ENCODE data around the gene GTPBP3. TPM values are rescaled to one million over a fixed set of nuclear protein-coding genes. Genes with fewer than 3 reads are reported as not detected.
"Not testable (repeated sequence)": the region's sequence is repeated elsewhere in the genome, so short reads cannot be mapped to it uniquely, and the experiment has no call there.

GTPBP3 gene
- total and polyA plus RNA-seq, 2 experiments from 2014 or later: 25.4 to 67.8 TPM

GRCh38 chr19:17359905-17360800 lies 22.8 kb downstream of the GTPBP3 start:
- H3K36me3 ChIP-seq (ENCODE audit: insufficient read depth): no peaks in the 10 kb centered on the region
- Mint-ChIP-seq H3K36me3 (ENCODE audit: low read depth) (no peaks in the 10 kb centered on the region), H3K9me3 (no peaks in the 10 kb centered on the region), H3K4me3 (no peak overlapping the region; the same call in 2 of the 3 replicates), H3K4me1 (no peaks in the 10 kb centered on the region), H3K27ac (no peak overlapping the region), H3K27me3 (ENCODE audit: insufficient read depth, low read depth, poor library complexity) (peaks cover 7% of the 10 kb centered on the region)
- no peaks in the 10 kb centered on the region for H4K20me1 ChIP-seq (replicated peaks; ENCODE audit: insufficient read depth)
- no peaks in the 10 kb centered on the region for H3K9me2 ChIP-seq (ENCODE audit: insufficient read depth)
- no peaks in the 10 kb centered on the region for H3K27me3 ChIP-seq (ENCODE audit: insufficient read depth)
- no peak overlapping the region for H2AFZ ChIP-seq
- H3K4me1 ChIP-seq (ENCODE audit: insufficient read depth): no peaks in the 10 kb centered on the region
- no peaks in the 10 kb centered on the region for H3K79me2 ChIP-seq (replicated peaks; ENCODE audit: insufficient read depth)
- TF ChIP-seq POLR2AphosphoS5 (IDR thresholded peaks at IDR 0.05; ENCODE audit: low read depth) (no peak), ZNF114 (CRISPR knock-in tag; IDR thresholded peaks at IDR 0.05) (no peak), EZH2 (IDR thresholded peaks at IDR 0.05; ENCODE audit: low read depth, unreplicated experiment) (no peak), NANOG (IDR thresholded peaks at IDR 0.05; ENCODE audit: borderline replicate concordance) (no peak), JUNB (IDR thresholded peaks at IDR 0.05; ENCODE audit: unreplicated experiment) (no peak), REST (IDR thresholded peaks at IDR 0.05; ENCODE audit: unreplicated experiment) (no peak), ZNF331 (CRISPR knock-in tag; IDR thresholded peaks at IDR 0.05; ENCODE audit: low read depth) (no peak)
- TF ChIP-seq, protein P1, sequence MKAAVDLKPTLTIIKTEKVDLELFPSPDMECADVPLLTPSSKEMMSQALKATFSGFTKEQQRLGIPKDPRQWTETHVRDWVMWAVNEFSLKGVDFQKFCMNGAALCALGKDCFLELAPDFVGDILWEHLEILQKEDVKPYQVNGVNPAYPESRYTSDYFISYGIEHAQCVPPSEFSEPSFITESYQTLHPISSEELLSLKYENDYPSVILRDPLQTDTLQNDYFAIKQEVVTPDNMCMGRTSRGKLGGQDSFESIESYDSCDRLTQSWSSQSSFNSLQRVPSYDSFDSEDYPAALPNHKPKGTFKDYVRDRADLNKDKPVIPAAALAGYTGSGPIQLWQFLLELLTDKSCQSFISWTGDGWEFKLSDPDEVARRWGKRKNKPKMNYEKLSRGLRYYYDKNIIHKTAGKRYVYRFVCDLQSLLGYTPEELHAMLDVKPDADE (IDR thresholded peaks at IDR 0.05): no peak
- TF ChIP-seq, protein P2, sequence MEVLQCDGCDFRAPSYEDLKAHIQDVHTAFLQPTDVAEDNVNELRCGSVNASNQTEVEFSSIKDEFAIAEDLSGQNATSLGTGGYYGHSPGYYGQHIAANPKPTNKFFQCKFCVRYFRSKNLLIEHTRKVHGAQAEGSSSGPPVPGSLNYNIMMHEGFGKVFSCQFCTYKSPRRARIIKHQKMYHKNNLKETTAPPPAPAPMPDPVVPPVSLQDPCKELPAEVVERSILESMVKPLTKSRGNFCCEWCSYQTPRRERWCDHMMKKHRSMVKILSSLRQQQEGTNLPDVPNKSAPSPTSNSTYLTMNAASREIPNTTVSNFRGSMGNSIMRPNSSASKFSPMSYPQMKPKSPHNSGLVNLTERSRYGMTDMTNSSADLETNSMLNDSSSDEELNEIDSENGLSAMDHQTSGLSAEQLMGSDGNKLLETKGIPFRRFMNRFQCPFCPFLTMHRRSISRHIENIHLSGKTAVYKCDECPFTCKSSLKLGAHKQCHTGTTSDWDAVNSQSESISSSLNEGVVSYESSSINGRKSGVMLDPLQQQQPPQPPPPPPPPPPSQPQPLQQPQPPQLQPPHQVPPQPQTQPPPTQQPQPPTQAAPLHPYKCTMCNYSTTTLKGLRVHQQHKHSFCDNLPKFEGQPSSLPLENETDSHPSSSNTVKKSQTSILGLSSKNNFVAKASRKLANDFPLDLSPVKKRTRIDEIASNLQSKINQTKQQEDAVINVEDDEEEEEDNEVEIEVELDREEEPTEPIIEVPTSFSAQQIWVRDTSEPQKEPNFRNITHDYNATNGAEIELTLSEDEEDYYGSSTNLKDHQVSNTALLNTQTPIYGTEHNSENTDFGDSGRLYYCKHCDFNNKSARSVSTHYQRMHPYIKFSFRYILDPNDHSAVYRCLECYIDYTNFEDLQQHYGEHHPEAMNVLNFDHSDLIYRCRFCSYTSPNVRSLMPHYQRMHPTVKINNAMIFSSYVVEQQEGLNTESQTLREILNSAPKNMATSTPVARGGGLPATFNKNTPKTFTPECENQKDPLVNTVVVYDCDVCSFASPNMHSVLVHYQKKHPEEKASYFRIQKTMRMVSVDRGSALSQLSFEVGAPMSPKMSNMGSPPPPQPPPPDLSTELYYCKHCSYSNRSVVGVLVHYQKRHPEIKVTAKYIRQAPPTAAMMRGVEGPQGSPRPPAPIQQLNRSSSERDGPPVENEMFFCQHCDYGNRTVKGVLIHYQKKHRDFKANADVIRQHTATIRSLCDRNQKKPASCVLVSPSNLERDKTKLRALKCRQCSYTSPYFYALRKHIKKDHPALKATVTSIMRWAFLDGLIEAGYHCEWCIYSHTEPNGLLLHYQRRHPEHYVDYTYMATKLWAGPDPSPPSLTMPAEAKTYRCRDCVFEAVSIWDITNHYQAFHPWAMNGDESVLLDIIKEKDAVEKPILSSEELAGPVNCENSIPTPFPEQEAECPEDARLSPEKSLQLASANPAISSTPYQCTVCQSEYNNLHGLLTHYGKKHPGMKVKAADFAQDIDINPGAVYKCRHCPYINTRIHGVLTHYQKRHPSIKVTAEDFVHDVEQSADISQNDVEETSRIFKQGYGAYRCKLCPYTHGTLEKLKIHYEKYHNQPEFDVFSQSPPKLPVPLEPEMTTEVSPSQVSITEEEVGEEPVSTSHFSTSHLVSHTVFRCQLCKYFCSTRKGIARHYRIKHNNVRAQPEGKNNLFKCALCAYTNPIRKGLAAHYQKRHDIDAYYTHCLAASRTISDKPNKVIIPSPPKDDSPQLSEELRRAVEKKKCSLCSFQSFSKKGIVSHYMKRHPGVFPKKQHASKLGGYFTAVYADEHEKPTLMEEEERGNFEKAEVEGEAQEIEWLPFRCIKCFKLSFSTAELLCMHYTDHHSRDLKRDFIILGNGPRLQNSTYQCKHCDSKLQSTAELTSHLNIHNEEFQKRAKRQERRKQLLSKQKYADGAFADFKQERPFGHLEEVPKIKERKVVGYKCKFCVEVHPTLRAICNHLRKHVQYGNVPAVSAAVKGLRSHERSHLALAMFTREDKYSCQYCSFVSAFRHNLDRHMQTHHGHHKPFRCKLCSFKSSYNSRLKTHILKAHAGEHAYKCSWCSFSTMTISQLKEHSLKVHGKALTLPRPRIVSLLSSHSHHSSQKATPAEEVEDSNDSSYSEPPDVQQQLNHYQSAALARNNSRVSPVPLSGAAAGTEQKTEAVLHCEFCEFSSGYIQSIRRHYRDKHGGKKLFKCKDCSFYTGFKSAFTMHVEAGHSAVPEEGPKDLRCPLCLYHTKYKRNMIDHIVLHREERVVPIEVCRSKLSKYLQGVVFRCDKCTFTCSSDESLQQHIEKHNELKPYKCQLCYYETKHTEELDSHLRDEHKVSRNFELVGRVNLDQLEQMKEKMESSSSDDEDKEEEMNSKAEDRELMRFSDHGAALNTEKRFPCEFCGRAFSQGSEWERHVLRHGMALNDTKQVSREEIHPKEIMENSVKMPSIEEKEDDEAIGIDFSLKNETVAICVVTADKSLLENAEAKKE (CRISPR knock-in tag; IDR thresholded peaks at IDR 0.05): no peak
- no peak for DNase-seq (ENCODE audit: low spot score)
- no peak for ATAC-seq
- no peak overlapping the region for H3K27ac ChIP-seq (ENCODE audit: low read depth)
- H3F3A ChIP-seq (replicated peaks; ENCODE audit: low read depth): no peaks in the 10 kb centered on the region
- H3K4me3 ChIP-seq: no peak overlapping the region
- no peak overlapping the region for H3K4me2 ChIP-seq

GRCh38 chr19:17363852-17364605 lies 26.7 kb downstream of the GTPBP3 start:
- not testable (repeated sequence) for H3K36me3 Mint-ChIP-seq (ENCODE audit: low read depth); H4K20me1 ChIP-seq (replicated peaks; ENCODE audit: insufficient read depth); H3K79me2 ChIP-seq (replicated peaks; ENCODE audit: insufficient read depth); H3K9me3 Mint-ChIP-seq; H3K4me3 ChIP-seq; H3K9me2 ChIP-seq (ENCODE audit: insufficient read depth); H3K27me3 ChIP-seq (ENCODE audit: insufficient read depth); ATAC-seq; H3K27me3 Mint-ChIP-seq (ENCODE audit: insufficient read depth, low read depth, poor library complexity); H3K4me3 Mint-ChIP-seq; H3K27ac Mint-ChIP-seq; H3K4me1 Mint-ChIP-seq; H3K4me1 ChIP-seq (ENCODE audit: insufficient read depth); H3K27ac ChIP-seq (ENCODE audit: low read depth); H3K36me3 ChIP-seq (ENCODE audit: insufficient read depth); DNase-seq (ENCODE audit: low spot score); H2AFZ ChIP-seq; H3K4me2 ChIP-seq; H3F3A ChIP-seq (replicated peaks; ENCODE audit: low read depth)
